Esophagus (tissue), 2 donors: ENCODE measurements around the gene SEMA3F. TPM values are rescaled to one million over a fixed set of nuclear protein-coding genes. Genes with fewer than 3 reads are reported as not detected.
"Not testable (repeated sequence)": the region's sequence is repeated elsewhere in the genome, so short reads cannot be mapped to it uniquely, and the experiment has no call there.

Experiments
- H3K27ac ChIP-seq, 2 donors: one replicate each; pipeline ENCODE4 v1.5.1; 2013; ENCODE audit warnings: low read depth in 2 of 2, mild to moderate bottlenecking in 2 of 2, inconsistent platforms in 1 of 2, low read length in 1 of 2, moderate library complexity in 1 of 2
- H3K27me3 ChIP-seq, 2 donors: one replicate each; pipeline ENCODE4 v1.6.1; 2013; ENCODE audit warnings: low read length in 2 of 2, control low read depth in 1 of 2, mild to moderate bottlenecking in 1 of 2; ENCODE audit not compliant: insufficient read depth in 2 of 2, control insufficient read depth in 1 of 2
- H3K36me3 ChIP-seq, 2 donors: one replicate each; pipeline ENCODE4 v1.6.1; 2013; ENCODE audit warnings: low read length in 1 of 2; ENCODE audit not compliant: control insufficient read depth in 2 of 2, insufficient read depth in 2 of 2
- H3K4me1 ChIP-seq, 2 donors: one replicate each; pipeline ENCODE4 v1.6.1; 2013; ENCODE audit warnings: low read length in 1 of 2; ENCODE audit not compliant: control insufficient read depth in 2 of 2, insufficient read depth in 2 of 2
- H3K4me3 ChIP-seq, 2 donors: one replicate each; pipeline ENCODE4 v1.5.1; 2013; ENCODE audit warnings: low read length in 2 of 2, mild to moderate bottlenecking in 2 of 2, low read depth in 1 of 2, moderate library complexity in 1 of 2
- H3K9me3 ChIP-seq, 2 donors: one replicate each; pipeline ENCODE4 v1.6.1; 2013; ENCODE audit warnings: mild to moderate bottlenecking in 2 of 2, low read depth in 1 of 2, low read length in 1 of 2, moderate library complexity in 1 of 2; ENCODE audit not compliant: control insufficient read depth in 2 of 2, insufficient read depth in 1 of 2
- WGBS, 2 donors: extraction: QIAGEN DNeasy Blood & Tissue Kit; methylation state at CpG; one replicate each; pipeline ENCODE4 v1.1.7; 2013; 5-methylcytosine and 5-hydroxymethylcytosine counted together
- polyA plus RNA-seq, 2 donors: library from polyadenylated mRNA; stranded (reverse); fragments of 200-250 nt; gene quantifications; one replicate each; pipeline ENCODE4 v1.2.3, GENCODE V29; 2013
- donor health status: healthy with polysubstance abuse.
- donor health status: Bipolar disorder and iron deficiency.

The SEMA3F gene
- polyA plus RNA-seq, 2 donors: 55.4 to 79.6 TPM

DNA sequence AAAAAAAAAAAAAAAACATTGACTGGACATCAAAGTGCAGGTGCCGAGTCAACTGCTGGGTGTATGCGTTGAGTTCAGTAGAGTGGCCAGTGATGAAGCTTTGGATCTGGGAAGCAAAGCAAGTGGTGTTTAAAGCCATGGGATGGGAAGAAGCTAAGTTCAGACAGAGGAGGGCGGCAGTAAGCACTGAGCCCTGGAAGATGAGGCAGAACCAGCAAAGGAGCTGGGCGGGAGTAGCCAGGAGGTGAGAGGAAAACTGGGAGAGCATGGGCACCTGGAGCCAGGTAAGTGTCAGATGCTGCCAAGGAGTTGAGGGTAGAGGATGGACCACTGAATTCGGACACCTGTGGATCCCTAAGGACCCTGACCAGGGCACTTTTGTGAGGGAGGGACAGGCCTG, 69.5 kb downstream of the SEMA3F start:
- no peak overlapping the region for H3K4me3 ChIP-seq
- WGBS, 2 donors: 71 to 74% methylated on average over 5 of the region's 5 CpGs

DNA sequence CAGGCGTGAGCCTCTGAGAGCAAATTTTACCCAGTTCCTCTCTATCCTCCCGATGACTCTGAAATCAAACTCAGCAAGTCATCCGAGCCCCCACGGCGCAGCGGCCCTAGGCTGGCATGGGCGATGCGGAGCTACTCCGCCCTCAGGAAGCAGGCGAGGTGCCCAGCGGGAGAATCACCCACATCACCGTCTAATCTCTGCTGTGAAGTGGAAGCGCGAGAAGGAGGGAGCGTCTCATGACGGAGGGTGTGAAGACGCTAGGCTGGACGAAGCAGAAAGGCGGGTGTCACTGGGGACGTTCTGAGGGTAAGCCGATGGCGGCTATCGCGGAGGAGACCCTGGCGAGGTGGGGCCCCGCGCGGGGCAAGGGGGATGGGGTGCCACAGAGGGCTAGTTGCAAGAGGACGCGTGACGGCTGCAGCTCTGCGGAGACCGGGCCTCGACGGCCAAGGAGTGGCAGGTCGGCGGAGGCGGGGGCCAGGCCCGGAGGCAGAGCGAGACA, 71.8 kb downstream of the SEMA3F start:
- H3K9me3 ChIP-seq: no peaks in the 10 kb centered on the region
- peaks cover 7 to 8% of the 10 kb centered on the region in 2 donors for H3K4me1 ChIP-seq
- no peaks in the 10 kb centered on the region for H3K36me3 ChIP-seq
- peak overlapping the region; percentile 56 to 98 for H3K27ac ChIP-seq
- peak overlapping the region; percentile 48 to 49 for H3K4me3 ChIP-seq
- WGBS, 2 donors: 1 to 2% methylated on average over 38 to 40 of the region's 40 CpGs
- H3K27me3 ChIP-seq: no peaks in the 10 kb centered on the region

More for the DNA sequence above, 69.5 kb downstream of the SEMA3F start:
- Histone ChIP-seq H3K4me1 (peaks cover 0 to 8% of the 10 kb centered on the region in 2 donors), H3K36me3 (no peaks in the 10 kb centered on the region), H3K27me3 (no peaks in the 10 kb centered on the region), H3K27ac (no peak overlapping the region), H3K9me3 (no peaks in the 10 kb centered on the region)

DNA sequence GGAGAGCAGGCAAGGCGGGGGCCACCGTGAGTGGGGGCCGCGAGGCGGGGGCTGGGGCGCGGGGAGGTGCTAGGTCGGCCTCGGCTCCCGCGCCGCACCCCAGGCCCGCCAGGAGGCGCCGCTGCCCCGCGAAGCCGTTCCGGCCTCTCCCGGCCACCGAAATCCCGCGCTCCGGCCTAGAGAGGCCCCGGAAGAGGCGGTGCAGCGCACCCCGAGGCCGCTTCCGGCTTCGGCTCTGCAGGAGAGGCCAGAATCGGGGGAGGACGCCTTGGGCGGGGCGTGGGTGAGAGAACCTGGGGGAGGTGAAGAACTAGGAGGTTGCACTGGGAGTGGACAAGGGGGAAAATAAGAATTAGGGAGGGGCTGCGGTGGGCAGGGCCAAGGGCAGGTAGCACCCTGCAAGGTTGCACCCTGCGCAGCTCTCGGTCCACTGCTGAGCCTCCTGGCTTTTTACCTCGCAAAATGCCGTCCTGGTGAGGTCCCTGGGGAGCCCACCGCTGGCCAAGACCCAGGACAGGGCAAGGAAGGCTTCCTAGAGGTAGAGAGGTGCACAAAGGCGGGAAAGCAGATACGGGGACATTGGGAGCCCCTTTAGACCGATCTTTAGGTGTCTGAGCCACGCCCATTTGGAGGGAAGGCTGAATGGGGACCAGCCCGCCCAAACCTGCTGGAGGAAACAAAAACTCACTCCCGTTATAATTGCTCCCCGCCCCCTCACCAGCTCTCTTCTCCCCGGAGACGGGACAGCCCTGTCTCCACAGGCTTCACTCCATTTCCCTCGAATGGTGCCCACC, 72.5 kb downstream of the SEMA3F start:
- Histone ChIP-seq H3K36me3 (no peaks in the 10 kb centered on the region), H3K9me3 (no peaks in the 10 kb centered on the region), H3K27me3 (no peaks in the 10 kb centered on the region), H3K4me3 (peak overlapping the region; percentile 49 to 72), H3K27ac (peak overlapping the region; percentile 94 to 98), H3K4me1 (peaks cover 7 to 8% of the 10 kb centered on the region in 2 donors)
- WGBS, 2 donors: 1 to 3% methylated on average over 47 to 51 of the region's 51 CpGs

DNA sequence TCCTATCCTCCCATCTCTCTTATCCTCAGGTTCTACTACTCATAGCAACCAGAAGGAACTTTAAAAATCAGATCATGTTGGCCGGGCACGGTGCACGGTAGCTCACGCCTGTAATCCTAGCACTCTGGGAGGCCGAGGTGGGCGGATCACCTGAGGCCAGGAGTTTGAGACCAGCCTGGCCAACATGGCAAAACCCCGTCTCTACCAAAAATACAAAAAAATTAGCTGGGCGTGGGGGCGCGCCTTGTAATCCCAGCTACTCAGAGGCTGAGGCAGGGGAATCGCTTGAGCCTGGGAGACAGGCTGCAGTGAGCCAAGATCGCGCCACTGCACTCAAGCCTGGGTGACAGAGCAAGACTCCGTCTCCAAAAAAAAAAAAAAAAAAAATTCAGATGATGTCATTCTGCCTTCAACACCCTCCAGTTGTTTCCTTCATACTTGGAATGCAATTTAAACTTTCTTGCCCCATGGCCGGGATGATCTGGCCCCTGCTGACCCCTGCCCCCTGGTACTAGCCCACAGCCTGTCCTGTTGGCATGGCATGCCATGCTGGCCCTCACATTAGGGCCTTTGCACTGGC, 73.2 kb downstream of the SEMA3F start:
- H3K27me3 ChIP-seq, H3K4me1 ChIP-seq, H3K36me3 ChIP-seq, H3K9me3 ChIP-seq: not testable (repeated sequence)
- Histone ChIP-seq H3K27ac (peak overlapping the region; percentile 94 to 98), H3K4me3 (peak overlapping the region; percentile 49 to 72)
- WGBS, 2 donors: 31 to 38% methylated on average over 14 to 15 of the region's 15 CpGs

DNA sequence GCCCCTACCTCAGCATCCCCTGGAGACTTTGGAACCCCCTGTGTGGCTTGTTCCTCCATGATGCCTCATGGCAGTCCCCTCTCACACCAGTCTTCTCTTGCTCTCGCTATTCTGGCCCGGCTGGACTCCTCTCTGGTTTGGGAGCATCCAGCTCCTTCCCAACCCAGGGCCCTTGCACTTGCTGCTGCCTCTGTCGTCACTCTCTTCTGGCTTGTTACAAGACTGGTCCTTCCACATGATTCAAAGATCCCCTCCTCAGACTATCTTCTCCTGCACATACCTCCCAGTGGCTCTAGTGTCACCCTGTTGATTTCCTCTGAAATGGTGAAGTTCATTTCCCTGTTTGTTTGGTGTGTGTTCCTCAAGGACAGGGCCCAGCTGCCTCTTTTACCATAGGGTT, 74.4 kb downstream of the SEMA3F start:
- no peaks in the 10 kb centered on the region for H3K9me3 ChIP-seq
- no peaks in the 10 kb centered on the region for H3K36me3 ChIP-seq
- H3K4me3 ChIP-seq: no peak overlapping the region
- WGBS, 2 donors: 89 to 90% methylated on average over 3 of the region's 3 CpGs
- no peaks in the 10 kb centered on the region for H3K27me3 ChIP-seq
- H3K4me1 ChIP-seq: peaks cover 7 to 8% of the 10 kb centered on the region in 2 donors
- H3K27ac ChIP-seq: peak overlapping the region; percentile 88 to 92

DNA sequence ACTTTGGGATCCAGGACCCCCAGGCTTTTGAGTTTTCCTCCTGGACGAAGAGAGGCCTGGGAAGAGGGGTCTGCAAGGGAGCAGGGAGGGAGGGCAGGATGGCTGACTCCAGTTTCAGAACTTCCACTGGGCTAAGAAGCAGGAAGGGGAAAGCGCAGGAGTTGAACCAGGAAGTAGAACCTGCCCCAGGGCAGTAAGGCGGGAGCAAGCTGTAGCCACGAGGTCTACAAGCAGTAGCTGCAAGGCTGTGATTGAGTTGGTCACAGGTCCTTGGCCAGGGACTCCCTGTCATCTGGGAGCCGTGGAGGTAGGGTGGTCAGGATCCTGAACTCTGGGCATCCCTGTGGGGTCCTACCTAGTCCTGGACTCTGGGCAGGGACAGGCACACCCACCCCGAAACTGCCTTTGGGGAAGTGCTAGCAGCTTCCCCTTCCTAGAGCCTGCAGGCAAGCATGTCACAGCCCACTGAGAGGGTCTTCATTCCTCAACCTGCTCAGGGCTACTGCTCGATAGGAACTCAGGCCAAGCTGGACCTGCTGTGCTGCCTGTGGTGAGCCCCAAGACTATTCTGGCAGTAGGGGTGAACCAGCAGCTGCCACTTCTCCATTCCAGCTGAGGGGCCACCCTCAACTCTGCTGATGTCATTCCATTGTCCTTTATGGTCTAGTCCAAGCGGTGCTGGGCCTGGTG, 75.1 kb downstream of the SEMA3F start:
- no peaks in the 10 kb centered on the region for H3K9me3 ChIP-seq
- 79 to 80% methylated on average over 8 of the region's 8 CpGs for WGBS, 2 donors
- H3K27me3 ChIP-seq: no peaks in the 10 kb centered on the region
- peaks cover 7 to 8% of the 10 kb centered on the region in 2 donors for H3K4me1 ChIP-seq
- H3K36me3 ChIP-seq: no peaks in the 10 kb centered on the region
- H3K4me3 ChIP-seq: no peak overlapping the region
- peak overlapping the region; percentile 88 to 92 for H3K27ac ChIP-seq

DNA sequence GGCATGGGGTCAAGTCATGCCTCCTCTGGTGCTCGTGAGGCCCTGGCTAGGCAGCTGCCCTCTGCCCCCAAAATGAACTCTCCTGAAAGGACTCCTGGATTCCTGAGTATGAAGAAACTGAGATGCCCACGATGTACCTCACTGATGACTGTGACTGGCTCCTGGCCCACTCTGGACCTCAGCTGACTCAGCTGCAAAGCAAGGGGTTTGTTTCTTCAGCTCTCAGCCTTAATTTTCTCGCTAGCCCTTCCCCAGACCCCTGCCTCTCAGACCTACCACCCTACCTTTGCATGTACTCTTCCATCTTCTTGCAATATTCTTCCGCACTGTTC, 75.6 kb downstream of the SEMA3F start:
- peaks cover 7 to 8% of the 10 kb centered on the region in 2 donors for H3K4me1 ChIP-seq
- H3K27ac ChIP-seq: no peak overlapping the region
- 83 to 90% methylated on average over 4 of the region's 4 CpGs for WGBS, 2 donors

DNA sequence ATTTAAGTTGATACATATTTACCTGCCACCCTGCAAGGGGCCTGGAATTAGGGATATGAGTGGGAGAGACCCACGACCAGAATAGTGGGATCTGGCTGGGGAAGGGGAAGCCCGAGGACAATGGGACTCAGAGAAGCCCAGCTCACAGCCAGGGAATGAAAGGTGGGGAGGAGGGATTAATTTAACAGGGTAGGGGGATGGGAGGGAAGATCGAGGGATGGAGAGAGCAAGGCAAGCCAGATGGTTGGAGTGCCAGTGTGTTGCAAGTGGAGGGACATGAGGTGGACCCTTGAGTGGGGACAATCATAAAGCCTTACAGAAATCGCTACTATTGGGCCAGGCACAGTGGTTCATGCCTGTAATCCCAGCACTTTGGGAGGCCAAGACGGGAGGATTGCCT, 76.5 kb downstream of the SEMA3F start:
- Histone ChIP-seq H3K27ac (no peak overlapping the region), H3K9me3 (no peaks in the 10 kb centered on the region), H3K4me1 (peaks cover 7 to 8% of the 10 kb centered on the region in 2 donors), H3K27me3 (no peaks in the 10 kb centered on the region), H3K4me3 (no peak overlapping the region), H3K36me3 (no peaks in the 10 kb centered on the region)
- 81 to 83% methylated on average over 5 of the region's 5 CpGs for WGBS, 2 donors

More for the DNA sequence above, 75.6 kb downstream of the SEMA3F start:
- Histone ChIP-seq H3K4me3 (no peak overlapping the region), H3K27me3 (no peaks in the 10 kb centered on the region), H3K9me3 (no peaks in the 10 kb centered on the region), H3K36me3 (no peaks in the 10 kb centered on the region)

DNA sequence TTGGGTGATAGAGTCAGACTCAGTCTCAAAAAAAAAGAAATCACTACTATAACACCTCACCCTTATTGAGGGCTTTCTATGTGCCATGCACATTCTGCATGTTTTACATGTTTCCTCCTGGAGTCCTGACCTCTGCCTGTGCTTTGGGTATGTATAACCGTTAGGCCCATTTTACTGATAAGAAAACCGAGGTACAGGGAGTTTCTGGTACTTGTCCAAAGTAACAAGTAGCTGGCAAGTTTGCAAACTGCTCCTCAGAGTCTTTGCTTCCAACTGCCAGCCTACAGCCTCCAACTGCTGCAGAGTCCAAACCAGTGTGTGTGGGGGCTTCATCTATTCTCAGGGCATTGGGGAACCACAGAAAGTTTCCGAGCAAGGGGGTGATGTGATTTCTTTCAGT, 77.2 kb downstream of the SEMA3F start:
- Histone ChIP-seq H3K4me3 (no peak overlapping the region), H3K27me3 (no peaks in the 10 kb centered on the region), H3K27ac (no peak overlapping the region), H3K36me3 (no peaks in the 10 kb centered on the region), H3K4me1 (peaks cover 7 to 12% of the 10 kb centered on the region in 2 donors), H3K9me3 (no peaks in the 10 kb centered on the region)
- WGBS, 2 donors: 73 to 83% methylated on average over 3 of the region's 3 CpGs
